Gastroesophageal sphincter (tissue), 3 donors: ENCODE data around the gene TNFSF15.

Experiments
- CTCF ChIP-seq, 4 experiments: fragments of 200-600 bp in 2 of 4; fragments of 450-650 bp in 2 of 4; sonication (generic) in 1 of 4; IDR thresholded peaks; one replicate each; pipeline ENCODE4 v1.5.1; 2017 to 2019; ENCODE audit warnings: antibody characterized with exemption in 4 of 4, mild to moderate bottlenecking in 2 of 4, moderate library complexity in 2 of 4
- POLR2AphosphoS5 ChIP-seq: sonication (generic); formaldehyde crosslinking; IDR thresholded peaks from one replicate; pipeline ENCODE4 v1.6.1; 2017; ENCODE audit warnings: antibody characterized with exemption

- TF ChIP-seq CTCF (IDR thresholded peaks at IDR 0.05) (no peak), POLR2AphosphoS5 (no peak)
These were observed 16.8 kb downstream of the TNFSF15 start for GRCh38 chr9:114789006-114789405.
